Renal cortex interstitium (tissue), 11 donors: ENCODE results near the gene TNRC6B. TPM values are rescaled to one million over a fixed set of nuclear protein-coding genes. Genes with fewer than 3 reads are reported as not detected.
A peak's percentile ranks its signal among the peaks of the same experiment; 100 is the strongest.

Experiments used
- DNase-seq, 11 donors: peaks; one replicate each; pipeline ENCODE4 v3.0.0-alpha.2; 2013; ENCODE audit warnings: low read depth in 9 of 11, low spot score in 4 of 11; ENCODE audit errors: extremely low read depth in 1 of 11
- polyA plus RNA-seq, 3 donors: library from polyadenylated mRNA; unstranded; fragments of 120-200 nt; gene quantifications; one replicate each; pipeline ENCODE4 v1.2.1, GENCODE V29; 2013; ENCODE audit not compliant: insufficient read length in 3 of 3

TNRC6B gene
- polyA plus RNA-seq, 3 donors = 12.2 to 15.7 (median 13.9) TPM

- DNase-seq = no peak
Observed at GRCh38 chr22:40332319-40332781, 154.6 kb downstream of the TNRC6B start.

GRCh38 chr22:40334060-40334459 is 156.3 kb downstream of the TNRC6B start:
- DNase-seq = no peak

GRCh38 chr22:40334899-40335298 is 157.2 kb downstream of the TNRC6B start:
- DNase-seq = no peak

GRCh38 chr22:40335358-40335757 is 157.6 kb downstream of the TNRC6B start:
- DNase-seq = no peak

- no peak for DNase-seq
Observed at GRCh38 chr22:40340044-40340443, 162.3 kb downstream of the TNRC6B start.

GRCh38 chr22:40341604-40342003 is 163.9 kb downstream of the TNRC6B start:
- DNase-seq = no peak

GRCh38 chr22:40342521-40342920 is 164.8 kb downstream of the TNRC6B start:
- no peak for DNase-seq

GRCh38 chr22:40345271-40345670 is 167.5 kb downstream of the TNRC6B start:
- DNase-seq = no peak

GRCh38 chr22:40345815-40346184 is 168.1 kb downstream of the TNRC6B start:
- DNase-seq = no peak

GRCh38 chr22:40346185-40347118 is 168.7 kb downstream of the TNRC6B start, which contains the start of gene ADSL:
ADSL (plus strand) TSS chr22:40346500; CDS start chr22:40346559, 59 bp downstream.
- peak; percentile 72 to 89 (median 86) for DNase-seq

- no peak for DNase-seq
Observed at GRCh38 chr22:40347300-40347699, 169.6 kb downstream of the TNRC6B start.

GRCh38 chr22:40348025-40348658 is 170.4 kb downstream of the TNRC6B start:
- DNase-seq = no peak

- no peak for DNase-seq
Observed at GRCh38 chr22:40352763-40353162, 175.0 kb downstream of the TNRC6B start.

GRCh38 chr22:40361100-40361499 is 183.4 kb downstream of the TNRC6B start:
- no peak for DNase-seq

- DNase-seq = no peak
Observed at GRCh38 chr22:40363059-40363458, 185.3 kb downstream of the TNRC6B start.

- no peak for DNase-seq
Observed at GRCh38 chr22:40364431-40364830, 186.7 kb downstream of the TNRC6B start.

GRCh38 chr22:40366068-40366467 is 188.3 kb downstream of the TNRC6B start:
- DNase-seq = no peak

- DNase-seq = no peak
Observed at GRCh38 chr22:40367342-40367741, 189.6 kb downstream of the TNRC6B start.

- DNase-seq = no peak
Observed at GRCh38 chr22:40368016-40368415, 190.3 kb downstream of the TNRC6B start.

GRCh38 chr22:40368836-40369235 is 191.1 kb downstream of the TNRC6B start:
- no peak for DNase-seq
